GM23338 (cell line): ENCODE measurements around the gene CCN5. TPM values are rescaled to one million over a fixed set of nuclear protein-coding genes. Genes with fewer than 3 reads are reported as not detected.

Source experiments
- ATAC-seq: fragments of 200-7000 bp; cut with Tn5 transposase; 3 replicates; pipeline ENCODE4 v1.9.1; 2020
- DNase-seq: peaks from one replicate; pipeline ENCODE4 v3.0.0-alpha.2; 2015; ENCODE audit warnings: low spot score
- H2AFZ ChIP-seq: fragments of 200-600 bp; sonication (generic); 2 replicates; pipeline ENCODE4 v1.8.0; 2016; ENCODE audit warnings: antibody characterized with exemption, mild to moderate bottlenecking, moderate library complexity
- H3F3A ChIP-seq: fragments of 200-600 bp; sonication (generic); replicated peaks from 2 replicates; pipeline ENCODE4 v1.8.0; 2017; ENCODE audit warnings: antibody characterized with exemption, mixed run types, low read depth
- H3K27ac ChIP-seq: fragments of 200-600 bp; sonication (generic); 2 replicates; pipeline ENCODE4 v1.6.1; 2016; ENCODE audit warnings: low read depth
- H3K27me3 ChIP-seq: fragments of 200-600 bp; sonication (generic); 2 replicates; pipeline ENCODE4 v1.8.0; 2016; ENCODE audit warnings: mild to moderate bottlenecking, mixed run types, moderate library complexity; ENCODE audit not compliant: insufficient read depth
- H3K36me3 ChIP-seq: fragments of 200-600 bp; sonication (generic); 2 replicates; pipeline ENCODE4 v1.8.0; 2016; ENCODE audit warnings: mild to moderate bottlenecking; ENCODE audit not compliant: insufficient read depth
- H3K4me1 ChIP-seq: fragments of 200-600 bp; sonication (generic); 2 replicates; pipeline ENCODE4 v1.8.0; 2016; ENCODE audit warnings: mild to moderate bottlenecking, moderate library complexity; ENCODE audit not compliant: insufficient read depth
- H3K4me2 ChIP-seq: fragments of 200-600 bp; sonication (generic); 2 replicates; pipeline ENCODE4 v1.7.1; 2017; ENCODE audit warnings: mixed run types
- H3K4me3 ChIP-seq: fragments of 200-600 bp; sonication (generic); 2 replicates; pipeline ENCODE4 v1.6.1; 2016; ENCODE audit warnings: mixed run types
- H3K79me2 ChIP-seq: fragments of 200-600 bp; sonication (generic); replicated peaks from 2 replicates; pipeline ENCODE4 v1.8.0; 2017; ENCODE audit warnings: mild to moderate bottlenecking; ENCODE audit not compliant: insufficient read depth
- H3K9me2 ChIP-seq: fragments of 200-600 bp; sonication (generic); 2 replicates; pipeline ENCODE4 v1.8.0; 2017; ENCODE audit not compliant: insufficient read depth
- H4K20me1 ChIP-seq: fragments of 200-600 bp; sonication (generic); replicated peaks from 2 replicates; pipeline ENCODE4 v1.8.0; 2017; ENCODE audit warnings: mild to moderate bottlenecking; ENCODE audit not compliant: insufficient read depth
- H3K27ac Mint-ChIP-seq: 2 replicates; pipeline ENCODE4 v1.8.0; 2020; ENCODE audit warnings: inconsistent platforms, mild to moderate bottlenecking, moderate library complexity, mixed read lengths
- H3K27me3 Mint-ChIP-seq: 3 replicates; pipeline ENCODE4 v1.8.0; 2022; ENCODE audit warnings: low read depth, mild to moderate bottlenecking, moderate library complexity, mixed read lengths, inconsistent platforms; ENCODE audit not compliant: insufficient read depth, poor library complexity
- H3K36me3 Mint-ChIP-seq: 3 replicates; pipeline ENCODE4 v1.8.0; 2021; ENCODE audit warnings: low read depth, mild to moderate bottlenecking, inconsistent platforms, moderate library complexity, mixed read lengths
- H3K4me1 Mint-ChIP-seq: 3 replicates; pipeline ENCODE4 v1.8.0; 2020; ENCODE audit warnings: mild to moderate bottlenecking, inconsistent platforms, mixed read lengths
- H3K4me3 Mint-ChIP-seq: 3 replicates; pipeline ENCODE4 v1.8.0; 2021; ENCODE audit warnings: moderate library complexity, mild to moderate bottlenecking, inconsistent platforms, mixed read lengths
- H3K9me3 Mint-ChIP-seq: 3 replicates; pipeline ENCODE4 v1.8.0; 2020; ENCODE audit warnings: moderate library complexity, mild to moderate bottlenecking, inconsistent platforms, mixed read lengths
- CREB1 ChIP-seq: fragments of 250-450 bp; sonication (Bioruptor Pico); IDR thresholded peaks from 2 replicates; pipeline ENCODE4 v1.5.0; 2020; ENCODE audit warnings: low read depth, mild to moderate bottlenecking, moderate library complexity
- ETS1 ChIP-seq: IDR thresholded peaks from 2 replicates; pipeline ENCODE4 v1.6.1; 2016; ENCODE audit warnings: antibody characterized with exemption
- EZH2 ChIP-seq: fragments of 200-600 bp; sonication (generic); IDR thresholded peaks from one replicate; pipeline ENCODE4 v1.8.0; 2017; ENCODE audit warnings: antibody characterized with exemption, mild to moderate bottlenecking, low read depth; ENCODE audit not compliant: unreplicated experiment
- REST ChIP-seq: IDR thresholded peaks from one replicate; pipeline ENCODE4 v1.6.1; 2018; ENCODE audit warnings: antibody characterized with exemption; ENCODE audit not compliant: unreplicated experiment
- STAT1 ChIP-seq: IDR thresholded peaks from one replicate; pipeline ENCODE4 v1.6.1; 2016; ENCODE audit warnings: antibody characterized with exemption; ENCODE audit not compliant: unreplicated experiment
- ZNF114 ChIP-seq: fragments of 250-450 bp; sonication (Bioruptor Pico); IDR thresholded peaks from 2 replicates; pipeline ENCODE4 v1.5.0; 2020; ENCODE audit warnings: mild to moderate bottlenecking, moderate library complexity
- polyA plus RNA-seq: library from polyadenylated mRNA; unstranded; fragments of >200 nt; fragmentation: Nextera tagmentation; extraction: Ambion mirVana; gene quantifications from 2 replicates; pipeline ENCODE4 v1.2.1, GENCODE V29; 2016
- total RNA-seq: library from RNA; depleted of rRNA; stranded (reverse); fragments of >200 nt; shearing (Covaris generic); gene quantifications from 2 replicates; pipeline ENCODE4 v1.2.3, GENCODE V29; 2014

CCN5 gene
- total and polyA plus RNA-seq, 2 experiments from 2014 or later, result not detected

- TF ChIP-seq STAT1 (no peak), REST (no peak)
Observed at GRCh38 chr20:44727651-44728050, 12.5 kb downstream of the CCN5 start (continued).

DNA sequence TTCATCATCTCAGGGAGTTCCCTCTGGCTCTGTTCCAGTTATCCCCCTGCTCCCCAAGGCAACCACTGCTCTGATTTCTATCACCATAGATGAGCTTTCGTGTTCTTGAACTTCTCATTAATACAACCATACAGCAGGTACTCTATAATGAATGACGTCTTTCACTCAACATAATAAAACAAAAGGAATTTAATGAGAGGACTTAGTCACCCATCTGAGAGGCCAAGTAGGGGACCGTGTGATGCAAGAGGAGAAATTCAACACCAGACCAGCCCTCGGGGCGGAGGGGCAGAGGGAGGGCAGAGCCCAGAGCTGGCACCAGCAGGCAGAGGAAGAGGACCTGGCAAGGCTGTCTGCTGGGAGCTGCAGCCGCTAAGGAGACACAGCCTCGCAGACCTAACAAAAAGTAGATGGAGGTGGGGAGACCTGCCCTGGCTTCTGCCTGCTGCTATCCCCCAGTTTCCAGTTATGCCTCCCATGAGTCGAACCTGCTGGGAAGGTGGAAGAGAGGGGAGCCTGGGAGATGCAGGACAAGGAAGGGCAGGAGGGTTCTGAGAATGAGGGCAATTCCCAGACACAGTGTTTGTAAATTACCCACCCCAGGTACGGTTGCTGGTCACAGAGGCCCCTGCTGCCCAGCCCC, 13.8 kb downstream of the CCN5 start:
- no peaks in the 10 kb centered on the region for H3K36me3 Mint-ChIP-seq
- 0 out of 2 replicates have a peak, but pooled peaks have one; percentile 3 for TF ChIP-seq CREB1 (CRISPR knock-in tag)
- TF ChIP-seq ZNF114, result no peak
- TF ChIP-seq ETS1, result no peak
- H3K4me2 ChIP-seq, result peak overlapping the region; percentile 37
- no peaks in the 10 kb centered on the region for H3K9me2 ChIP-seq
- no peak overlapping the region for H2AFZ ChIP-seq
- no peaks in the 10 kb centered on the region for H3F3A ChIP-seq
- H3K27ac ChIP-seq, result no peak overlapping the region
- no peaks in the 10 kb centered on the region for H3K9me3 Mint-ChIP-seq
- H3K4me3 ChIP-seq, result no peak overlapping the region
- peaks cover 43% of the 10 kb centered on the region for H3K4me1 Mint-ChIP-seq
- ATAC-seq (peak; percentile 66), DNase-seq (peak; percentile 70)
- no peaks in the 10 kb centered on the region for H4K20me1 ChIP-seq
- no peaks in the 10 kb centered on the region for H3K36me3 ChIP-seq
- peaks cover 5% of the 10 kb centered on the region for H3K27me3 Mint-ChIP-seq
- H3K79me2 ChIP-seq, result no peaks in the 10 kb centered on the region
- H3K4me3 Mint-ChIP-seq, result peak overlapping the region; percentile 31
- H3K27me3 ChIP-seq, result no peaks in the 10 kb centered on the region
- peaks cover 23% of the 10 kb centered on the region for H3K4me1 ChIP-seq
- peak overlapping the region; percentile 72 for H3K27ac Mint-ChIP-seq

- no peak overlapping the region for H3K4me2 ChIP-seq
- Mint-ChIP-seq H3K27ac (no peak overlapping the region), H3K4me1 (peaks cover 51% of the 10 kb centered on the region), H3K36me3 (no peaks in the 10 kb centered on the region), H3K4me3 (no peak overlapping the region), H3K9me3 (no peaks in the 10 kb centered on the region), H3K27me3 (peaks cover 5% of the 10 kb centered on the region)
- DNase-seq, result no peak
- no peaks in the 10 kb centered on the region for H3F3A ChIP-seq
- H3K79me2 ChIP-seq, result no peaks in the 10 kb centered on the region
- H3K4me1 ChIP-seq, result peaks cover 23% of the 10 kb centered on the region
- no peaks in the 10 kb centered on the region for H3K27me3 ChIP-seq
- H3K27ac ChIP-seq, result no peak overlapping the region
- H4K20me1 ChIP-seq, result no peaks in the 10 kb centered on the region
- no peak overlapping the region for H3K4me3 ChIP-seq
- no peaks in the 10 kb centered on the region for H3K36me3 ChIP-seq
- no peaks in the 10 kb centered on the region for H3K9me2 ChIP-seq
- no peak overlapping the region for H2AFZ ChIP-seq
- no peak for ATAC-seq
- TF ChIP-seq EZH2 (no peak), REST (no peak)
Observed at GRCh38 chr20:44730441-44730840, 15.3 kb downstream of the CCN5 start.
